K562 (cell line): Measurements from ENCODE around the gene PCDHA6.

Experiments
- ATF1 ChIP-seq, 2 experiments: fragments of 450-650 bp in 1 of 2; IDR thresholded peaks; 2 replicates each; pipeline ENCODE4 v1.6.1; 2016; ENCODE audit warnings: missing compliant biosample characterization in 1 of 2, missing genetic modification characterization in 1 of 2
- EGR1 ChIP-seq: fragments of 450-650 bp; conservative IDR thresholded peaks from 2 replicates; pipeline ENCODE4 v1.6.1; 2017; ENCODE audit warnings: mild to moderate bottlenecking
- EZH2 ChIP-seq: IDR thresholded peaks from 2 replicates; pipeline ENCODE4 v1.6.1; 2012; ENCODE audit warnings: low read depth, mild to moderate bottlenecking, inconsistent platforms, low read length, borderline replicate concordance
- GATAD2B ChIP-seq: fragments of 450-650 bp; IDR thresholded peaks from 2 replicates; pipeline ENCODE4 v1.6.1; 2017; ENCODE audit warnings: mild to moderate bottlenecking, borderline replicate concordance
- HCFC1 ChIP-seq: IDR thresholded peaks from 2 replicates; pipeline ENCODE4 v1.6.1; 2012; ENCODE audit warnings: low read depth, low read length, improper control_type of control experiment
- NCOA1 ChIP-seq: fragments of 450-650 bp; IDR thresholded peaks from 2 replicates; pipeline ENCODE4 v1.6.1; 2016; ENCODE audit warnings: low read depth
- NFE2L1 ChIP-seq: fragments of 450-650 bp; IDR thresholded peaks from 2 replicates; pipeline ENCODE4 v1.6.1; 2016; ENCODE audit warnings: missing genetic modification characterization, low read depth, mild to moderate bottlenecking, missing compliant biosample characterization, moderate library complexity, borderline replicate concordance
- PCBP2 ChIP-seq: fragments of 200-400 bp; formaldehyde crosslinking; IDR thresholded peaks from 2 replicates; pipeline ENCODE4 v1.6.1; 2018; ENCODE audit warnings: low read length, low read depth, mild to moderate bottlenecking, moderate library complexity; ENCODE audit not compliant: poor library complexity, severe bottlenecking
- POLR2AphosphoS5 ChIP-seq: IDR thresholded peaks from 2 replicates; pipeline ENCODE4 v1.6.1; 2011; ENCODE audit warnings: mild to moderate bottlenecking, low read depth, low read length, moderate library complexity; ENCODE audit not compliant: control insufficient read depth, insufficient read depth
- TF ChIP-seq, protein P1 (sequence below), 3 experiments: IDR thresholded peaks in 2 of 3; conservative IDR thresholded peaks in 1 of 3; 2 replicates each; pipeline ENCODE4 v1.5.1; 2011 to 2012; ENCODE audit warnings: low read length in 3 of 3, mild to moderate bottlenecking in 3 of 3, control low read depth in 2 of 3, improper control_type of control experiment in 1 of 3, inconsistent platforms in 1 of 3, low read depth in 1 of 3, mixed read lengths in 1 of 3, moderate library complexity in 1 of 3; ENCODE audit not compliant: insufficient read depth in 2 of 3
- TF ChIP-seq, protein P2 (sequence below): fragments of 450-650 bp; conservative IDR thresholded peaks from 2 replicates; pipeline ENCODE4 v1.6.1; 2016; ENCODE audit warnings: missing genetic modification characterization, low read depth, mild to moderate bottlenecking, control low read depth, missing compliant biosample characterization

DNA sequence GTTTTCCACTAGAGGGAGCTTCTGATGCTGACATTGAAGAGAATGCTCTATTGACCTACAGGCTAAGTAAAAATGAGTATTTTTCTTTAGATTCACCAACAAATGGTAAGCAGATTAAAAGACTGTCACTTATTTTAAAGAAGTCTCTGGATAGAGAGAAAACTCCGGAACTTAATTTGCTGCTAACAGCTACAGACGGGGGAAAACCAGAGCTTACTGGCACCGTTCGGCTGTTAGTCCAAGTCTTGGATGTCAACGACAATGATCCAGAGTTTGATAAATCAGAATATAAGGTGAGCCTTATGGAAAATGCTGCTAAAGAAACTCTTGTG is 41.8 kb downstream of the PCDHA6 start:
- TF ChIP-seq EZH2 (no peak), ATF1 (CRISPR knock-in tag; IDR thresholded peaks at IDR 0.05) (no peak), ATF1 (tag; IDR thresholded peaks at IDR 0.05) (no peak), POLR2AphosphoS5 (no peak), EGR1 (no peak), NFE2L1 (tag) (no peak), HCFC1 (no peak), NCOA1 (no peak), PCBP2 (no peak), GATAD2B (no peak)
- TF ChIP-seq, protein P1, sequence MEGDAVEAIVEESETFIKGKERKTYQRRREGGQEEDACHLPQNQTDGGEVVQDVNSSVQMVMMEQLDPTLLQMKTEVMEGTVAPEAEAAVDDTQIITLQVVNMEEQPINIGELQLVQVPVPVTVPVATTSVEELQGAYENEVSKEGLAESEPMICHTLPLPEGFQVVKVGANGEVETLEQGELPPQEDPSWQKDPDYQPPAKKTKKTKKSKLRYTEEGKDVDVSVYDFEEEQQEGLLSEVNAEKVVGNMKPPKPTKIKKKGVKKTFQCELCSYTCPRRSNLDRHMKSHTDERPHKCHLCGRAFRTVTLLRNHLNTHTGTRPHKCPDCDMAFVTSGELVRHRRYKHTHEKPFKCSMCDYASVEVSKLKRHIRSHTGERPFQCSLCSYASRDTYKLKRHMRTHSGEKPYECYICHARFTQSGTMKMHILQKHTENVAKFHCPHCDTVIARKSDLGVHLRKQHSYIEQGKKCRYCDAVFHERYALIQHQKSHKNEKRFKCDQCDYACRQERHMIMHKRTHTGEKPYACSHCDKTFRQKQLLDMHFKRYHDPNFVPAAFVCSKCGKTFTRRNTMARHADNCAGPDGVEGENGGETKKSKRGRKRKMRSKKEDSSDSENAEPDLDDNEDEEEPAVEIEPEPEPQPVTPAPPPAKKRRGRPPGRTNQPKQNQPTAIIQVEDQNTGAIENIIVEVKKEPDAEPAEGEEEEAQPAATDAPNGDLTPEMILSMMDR (IDR thresholded peaks at IDR 0.05 in 2 of 3, conservative IDR thresholded peaks at IDR 0.05 in 1 of 3; ENCODE audit: insufficient read depth in 2 of 3, low read depth in 1 of 3, low read length in 3 of 3), result no peak
- TF ChIP-seq, protein P2, sequence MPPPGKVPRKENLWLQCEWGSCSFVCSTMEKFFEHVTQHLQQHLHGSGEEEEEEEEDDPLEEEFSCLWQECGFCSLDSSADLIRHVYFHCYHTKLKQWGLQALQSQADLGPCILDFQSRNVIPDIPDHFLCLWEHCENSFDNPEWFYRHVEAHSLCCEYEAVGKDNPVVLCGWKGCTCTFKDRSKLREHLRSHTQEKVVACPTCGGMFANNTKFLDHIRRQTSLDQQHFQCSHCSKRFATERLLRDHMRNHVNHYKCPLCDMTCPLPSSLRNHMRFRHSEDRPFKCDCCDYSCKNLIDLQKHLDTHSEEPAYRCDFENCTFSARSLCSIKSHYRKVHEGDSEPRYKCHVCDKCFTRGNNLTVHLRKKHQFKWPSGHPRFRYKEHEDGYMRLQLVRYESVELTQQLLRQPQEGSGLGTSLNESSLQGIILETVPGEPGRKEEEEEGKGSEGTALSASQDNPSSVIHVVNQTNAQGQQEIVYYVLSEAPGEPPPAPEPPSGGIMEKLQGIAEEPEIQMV (tag), result no peak
